Activated naive CD4-positive, alpha-beta T cell treated with anti-CD3 and anti-CD28 coated beads, Interleukin-2, amount 10 ng/mL, durations not matched to agents 7 days and 5 days (primary cell): ENCODE measurements around the gene UTF1.
"Not testable (repeated sequence)": the region's sequence is repeated elsewhere in the genome, so short reads cannot be mapped to it uniquely, and the experiment has no call there.

Experiments
- CTCF ChIA-PET: fragments of 350-600 bp; sonication (Branson Sonifier 250); formaldehyde crosslinking; loops from one replicate; lab custom pipeline; 2021; ENCODE audit warnings: antibody characterized with exemption; lab: Charles Lee
- DNase-seq: peaks from one replicate; pipeline ENCODE4 v3.0.0-alpha.2; 2020
- H3K27ac Mint-ChIP-seq: one replicate; pipeline ENCODE4 v1.8.0; 2021; ENCODE audit warnings: mild to moderate bottlenecking, moderate library complexity, mixed read lengths
- H3K27me3 Mint-ChIP-seq: one replicate; pipeline ENCODE4 v1.8.0; 2021; ENCODE audit warnings: mild to moderate bottlenecking, mixed read lengths
- H3K36me3 Mint-ChIP-seq: one replicate; pipeline ENCODE4 v1.8.0; 2021; ENCODE audit warnings: mixed read lengths
- H3K4me1 Mint-ChIP-seq: one replicate; pipeline ENCODE4 v1.8.0; 2021; ENCODE audit warnings: mixed read lengths
- H3K4me3 Mint-ChIP-seq: one replicate; pipeline ENCODE4 v1.8.0; 2021; ENCODE audit warnings: mild to moderate bottlenecking, moderate library complexity, mixed read lengths
- H3K9me3 Mint-ChIP-seq: one replicate; pipeline ENCODE4 v1.8.0; 2021; ENCODE audit warnings: mixed read lengths

The UTF1 gene

DNA sequence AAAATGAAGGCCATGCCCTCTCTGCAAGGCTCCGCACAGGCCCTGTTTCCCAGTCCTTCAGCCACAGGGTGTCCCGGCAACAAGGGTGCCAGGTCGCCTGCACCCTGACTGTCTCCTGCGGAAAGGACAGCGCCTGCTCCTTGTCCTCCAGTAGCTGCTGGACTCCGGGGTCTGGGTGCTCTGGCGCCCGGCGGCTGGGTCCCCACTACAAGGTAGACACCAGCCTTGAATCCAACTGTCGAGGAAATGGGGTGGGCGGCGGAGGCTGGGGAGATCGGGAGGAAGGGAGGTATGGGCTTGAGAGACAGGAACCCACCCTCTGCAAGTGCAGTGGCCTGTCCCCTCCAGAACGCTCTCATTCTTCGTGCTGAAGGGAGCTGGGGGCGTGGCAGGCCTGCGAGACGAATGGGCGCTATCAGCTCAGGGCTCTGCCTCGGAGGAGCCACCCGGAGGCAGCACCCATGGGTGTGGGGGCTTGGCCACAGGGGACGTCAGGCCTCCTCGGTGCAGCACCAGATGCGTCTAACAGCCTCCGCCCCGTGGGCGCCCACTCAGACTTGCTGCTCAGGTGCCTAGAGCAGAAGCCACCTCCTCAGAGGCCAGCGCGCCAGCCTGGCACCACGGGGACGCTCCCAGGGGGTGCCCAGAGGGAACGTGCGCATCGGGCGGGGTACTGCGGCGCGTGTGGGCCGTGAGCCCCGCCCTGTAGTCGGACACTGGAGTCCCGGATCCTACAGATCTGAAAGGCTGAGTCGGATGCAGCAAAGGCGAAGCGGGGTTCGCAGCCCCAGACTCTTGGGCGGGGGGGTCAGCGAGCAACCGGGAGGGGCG lies 31.1 kb downstream of the UTF1 start:
- DNase-seq = peak; percentile 68
- H3K4me1 Mint-ChIP-seq = peaks cover 89% of the 10 kb centered on the region
- CTCF ChIA-PET = no interaction called here
- no peaks in the 10 kb centered on the region for H3K9me3 Mint-ChIP-seq
- peak overlapping the region; percentile 77 for H3K4me3 Mint-ChIP-seq
- peaks cover 18% of the 10 kb centered on the region for H3K27me3 Mint-ChIP-seq
- peak overlapping the region; percentile 96 for H3K27ac Mint-ChIP-seq
- peaks cover 24% of the 10 kb centered on the region for H3K36me3 Mint-ChIP-seq

DNA sequence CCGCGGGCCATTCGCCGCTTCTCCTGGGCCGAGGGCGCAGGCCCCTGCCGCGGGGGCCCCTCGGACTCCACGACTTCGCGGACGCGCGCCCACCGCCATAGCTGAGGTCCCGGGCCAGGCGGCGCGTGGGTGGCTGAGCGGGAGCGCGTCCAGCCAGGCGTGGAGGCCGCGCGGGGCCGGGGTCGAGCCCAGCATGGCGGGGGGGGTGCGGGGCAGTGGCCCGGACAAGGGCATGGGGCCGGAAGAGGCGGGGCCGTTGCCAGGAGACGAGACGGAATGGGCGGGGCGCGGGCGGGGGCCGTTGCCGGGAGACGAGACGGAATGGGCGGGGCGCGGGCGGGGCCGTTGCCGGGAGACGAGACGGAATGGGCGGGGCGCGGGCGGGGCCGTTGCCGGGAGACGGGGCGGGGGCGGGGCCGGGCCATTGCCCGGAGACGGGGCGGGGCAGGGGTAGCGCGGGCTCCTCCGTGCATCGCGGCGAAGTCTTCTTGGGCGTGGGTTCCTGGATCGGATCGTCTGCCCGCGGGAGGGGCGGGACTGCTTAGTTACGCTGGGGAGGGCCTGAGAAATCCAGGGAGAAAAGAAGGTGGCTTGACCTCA lies 31.8 kb downstream of the UTF1 start:
- no peaks in the 10 kb centered on the region for H3K9me3 Mint-ChIP-seq
- H3K4me3 Mint-ChIP-seq = peak overlapping the region; percentile 77
- peaks cover 18% of the 10 kb centered on the region for H3K27me3 Mint-ChIP-seq
- peaks cover 24% of the 10 kb centered on the region for H3K36me3 Mint-ChIP-seq
- peak; percentile 90 for DNase-seq
- CTCF ChIA-PET = no interaction called here
- peak overlapping the region; percentile 67 for H3K27ac Mint-ChIP-seq
- H3K4me1 Mint-ChIP-seq = peaks cover 84% of the 10 kb centered on the region

DNA sequence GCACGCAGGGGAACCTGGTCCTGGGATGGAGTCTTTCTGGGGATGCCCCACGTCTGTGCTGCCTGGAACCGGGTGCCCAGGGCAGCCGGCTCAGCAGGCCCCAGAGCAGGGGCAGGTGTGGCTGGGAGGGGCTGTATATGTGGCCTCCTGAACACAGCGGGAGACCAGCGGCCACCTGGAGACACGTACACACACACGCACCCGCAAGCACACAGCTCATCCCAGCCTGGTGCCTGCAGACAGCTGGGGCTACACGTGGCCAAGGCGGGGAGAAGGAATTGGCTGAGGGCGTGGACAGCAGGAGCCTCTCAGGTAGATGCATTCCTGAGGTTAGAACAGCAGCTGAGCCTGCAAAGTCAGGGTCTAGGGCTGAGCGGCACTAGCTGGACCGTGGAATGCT lies 32.7 kb downstream of the UTF1 start:
- H3K4me3 Mint-ChIP-seq = no peak overlapping the region

DNA sequence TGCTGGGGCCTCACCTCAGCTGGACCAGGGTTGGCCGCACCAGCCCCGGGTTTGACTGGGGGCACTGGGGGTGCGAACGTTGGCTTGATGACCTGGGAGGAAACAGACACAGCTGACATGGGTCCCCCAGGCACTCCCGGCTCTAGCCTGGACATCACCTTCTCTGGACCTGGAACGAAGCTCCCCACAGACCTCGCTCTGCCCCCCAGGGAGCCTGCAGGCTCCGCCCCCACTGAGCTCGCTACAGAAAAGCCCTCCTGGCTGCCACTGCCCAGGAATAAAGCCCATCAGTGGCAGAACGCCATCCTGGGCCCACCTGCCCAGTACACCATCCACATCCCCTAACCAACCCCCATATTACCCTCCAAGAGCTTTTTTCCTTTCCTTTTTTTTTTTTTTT lies 33.7 kb downstream of the UTF1 start:
- H3K4me3 Mint-ChIP-seq = no peak overlapping the region
- DNase-seq = no peak
- H3K9me3 Mint-ChIP-seq = no peaks in the 10 kb centered on the region
- CTCF ChIA-PET = interaction anchor here (0.6 to 1.7 kb wide), 3 partner anchors 11 to 120 kb away, joined by 3 to 6 read pairs (median 3); no protein-coding TSS in a partner anchor
- peaks cover 67% of the 10 kb centered on the region for H3K4me1 Mint-ChIP-seq
- H3K27me3 Mint-ChIP-seq = peaks cover 14% of the 10 kb centered on the region
- peak overlapping the region; percentile 78 for H3K27ac Mint-ChIP-seq
- peaks cover 24% of the 10 kb centered on the region for H3K36me3 Mint-ChIP-seq

More for the DNA sequence above, 32.7 kb downstream of the UTF1 start:
- H3K9me3 Mint-ChIP-seq = no peaks in the 10 kb centered on the region
- H3K27ac Mint-ChIP-seq = no peak overlapping the region
- CTCF ChIA-PET = interaction anchor here (0.8 to 0.9 kb wide), 2 partner anchors 12 to 45 kb away, joined by 3 to 4 read pairs; no protein-coding TSS in a partner anchor
- peaks cover 14% of the 10 kb centered on the region for H3K27me3 Mint-ChIP-seq
- H3K4me1 Mint-ChIP-seq = peaks cover 76% of the 10 kb centered on the region
- no peak for DNase-seq
- peaks cover 24% of the 10 kb centered on the region for H3K36me3 Mint-ChIP-seq

DNA sequence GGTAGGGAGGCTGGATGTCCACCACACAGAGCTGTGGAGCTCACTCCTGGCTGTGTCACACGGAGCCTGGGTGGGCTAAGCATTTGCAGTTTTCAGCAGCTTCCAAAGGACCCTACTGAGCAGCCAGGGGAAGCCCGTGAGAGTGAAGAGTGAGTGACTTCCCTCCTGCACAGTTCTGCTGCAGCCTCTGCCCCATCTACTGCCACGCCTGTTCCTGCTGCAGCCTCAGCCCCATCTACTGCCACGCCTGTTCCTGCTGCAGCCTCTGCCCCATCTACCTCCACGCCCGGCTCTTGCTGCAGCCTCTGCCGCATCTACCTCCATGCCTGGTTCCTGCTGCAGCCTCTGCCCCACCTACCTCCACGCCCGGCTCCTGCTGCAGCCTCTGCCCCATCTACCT lies 34.4 kb downstream of the UTF1 start:
- Mint-ChIP-seq H3K36me3 (peaks cover 24% of the 10 kb centered on the region), H3K27me3 (peaks cover 9% of the 10 kb centered on the region), H3K4me3 (peak overlapping the region; percentile 46), H3K4me1 (peaks cover 61% of the 10 kb centered on the region), H3K27ac (peak overlapping the region; percentile 78), H3K9me3 (no peaks in the 10 kb centered on the region)
- peak; percentile 77 for DNase-seq
- CTCF ChIA-PET = interaction anchor here (0.6 to 1.7 kb wide), 4 partner anchors 11 to 121 kb away, joined by 3 to 6 read pairs (median 3); no protein-coding TSS in a partner anchor

DNA sequence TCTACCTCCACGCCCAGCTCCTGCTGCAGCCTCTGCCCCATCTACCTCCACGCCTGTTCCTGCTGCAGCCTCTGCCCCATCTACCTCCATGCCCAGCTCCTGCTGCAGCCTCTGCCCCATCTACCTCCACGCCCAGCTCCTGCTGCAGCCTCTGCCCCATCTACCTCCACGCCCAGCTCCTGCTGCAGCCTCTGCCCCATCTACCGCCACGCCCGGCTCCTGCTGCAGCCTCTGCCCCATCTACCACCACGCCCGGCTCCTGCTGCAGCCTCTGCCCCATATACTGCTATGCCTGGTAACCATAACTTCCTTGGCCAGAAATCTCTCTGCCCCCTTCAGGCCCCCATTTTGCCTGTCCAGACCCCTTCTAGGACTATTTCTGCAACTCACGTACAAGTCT lies 35.0 kb downstream of the UTF1 start:
- H3K9me3 Mint-ChIP-seq, H3K27ac Mint-ChIP-seq, DNase-seq, H3K27me3 Mint-ChIP-seq, H3K4me3 Mint-ChIP-seq: not testable (repeated sequence)
- Mint-ChIP-seq H3K36me3 (peaks cover 24% of the 10 kb centered on the region), H3K4me1 (peaks cover 55% of the 10 kb centered on the region)
- CTCF ChIA-PET = interaction anchor here (0.6 kb wide), 1 partner anchor 13 kb away, joined by 3 read pairs; no protein-coding TSS in a partner anchor

DNA sequence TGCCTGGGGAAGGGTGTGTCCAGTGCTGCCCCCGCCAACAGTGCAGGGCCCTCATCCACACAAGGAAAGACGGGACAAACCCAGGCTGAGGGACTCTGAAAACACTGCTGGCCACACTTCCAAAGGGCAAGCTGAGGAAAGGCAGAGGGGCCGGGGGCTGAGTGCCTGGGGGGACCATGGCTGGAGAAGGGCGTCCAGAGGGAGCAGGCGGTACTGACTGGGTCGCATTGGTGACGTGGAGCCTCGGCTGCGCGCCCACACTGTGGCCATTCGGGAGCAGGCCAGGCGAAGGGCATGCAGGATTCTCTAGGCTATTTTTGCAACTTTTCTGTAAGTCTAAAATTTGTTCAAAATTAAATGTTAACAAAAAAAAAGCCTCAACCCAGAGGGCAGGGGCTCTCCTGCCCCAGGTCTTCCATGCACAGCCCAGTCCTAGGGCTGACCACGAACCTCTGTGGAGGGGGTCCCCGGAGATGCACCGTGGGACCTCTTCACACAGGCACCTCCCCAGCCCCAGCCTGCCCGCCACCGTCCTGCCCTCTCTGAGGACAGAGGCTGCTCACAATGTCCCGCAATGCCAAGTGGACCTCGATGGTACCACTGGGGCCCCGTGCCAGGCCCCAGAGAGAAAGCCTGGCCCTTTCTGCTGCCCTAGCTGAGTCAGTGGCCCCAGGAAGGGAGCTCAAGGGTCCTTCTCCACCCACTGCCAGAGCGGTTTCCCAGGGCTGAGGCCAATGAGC lies 36.2 kb downstream of the UTF1 start:
- no peak for DNase-seq
- peaks cover 43% of the 10 kb centered on the region for H3K4me1 Mint-ChIP-seq
- no peaks in the 10 kb centered on the region for H3K9me3 Mint-ChIP-seq
- no peak overlapping the region for H3K27ac Mint-ChIP-seq
- no peak overlapping the region for H3K4me3 Mint-ChIP-seq
- H3K27me3 Mint-ChIP-seq = no peaks in the 10 kb centered on the region
- CTCF ChIA-PET = no interaction called here
- peaks cover 24% of the 10 kb centered on the region for H3K36me3 Mint-ChIP-seq

DNA sequence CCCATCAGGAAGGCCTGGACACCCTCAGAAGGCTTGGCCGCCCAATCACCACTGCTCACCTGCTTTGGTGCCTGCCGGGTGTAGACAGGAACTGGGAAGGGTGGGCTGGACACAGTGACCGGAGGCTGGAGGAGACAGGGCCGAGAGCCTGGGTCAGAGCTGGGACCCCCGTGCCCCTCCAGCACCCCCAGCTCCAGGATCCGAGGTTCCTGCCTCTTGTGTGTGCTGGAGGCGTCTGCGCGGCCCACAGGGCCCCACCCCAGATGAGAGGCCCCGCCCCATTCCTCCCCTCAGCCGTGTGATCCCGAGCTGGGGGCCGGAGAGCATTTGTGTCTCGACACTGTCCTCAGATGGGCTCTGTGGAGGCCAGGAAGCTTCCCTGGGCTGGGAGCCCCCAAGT lies 37.3 kb downstream of the UTF1 start:
- Mint-ChIP-seq H3K4me1 (peaks cover 40% of the 10 kb centered on the region), H3K4me3 (no peak overlapping the region), H3K36me3 (peaks cover 29% of the 10 kb centered on the region), H3K9me3 (no peaks in the 10 kb centered on the region), H3K27ac (no peak overlapping the region), H3K27me3 (no peaks in the 10 kb centered on the region)
- no peak for DNase-seq
- CTCF ChIA-PET = no interaction called here

DNA sequence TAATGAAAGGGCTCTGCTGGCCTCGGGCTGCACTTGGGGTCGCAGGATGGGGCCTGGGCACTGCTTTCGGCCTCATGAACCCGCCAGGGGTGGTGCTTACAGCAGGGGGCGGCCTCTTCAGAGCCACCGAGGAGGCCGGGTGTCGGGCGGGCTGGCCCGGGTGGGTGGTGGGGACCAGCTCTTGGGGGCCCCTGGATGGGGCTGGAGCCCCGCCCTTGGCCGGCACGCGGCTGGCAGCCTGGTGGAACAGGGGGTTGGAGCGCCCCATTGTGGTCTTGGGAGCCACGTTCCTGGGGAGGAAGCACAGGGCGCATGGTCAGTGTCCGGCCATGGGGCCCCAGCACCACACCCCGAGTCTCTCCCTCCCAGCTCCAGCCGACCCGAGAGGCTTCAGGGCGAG lies 37.8 kb downstream of the UTF1 start:
- Mint-ChIP-seq H3K4me1 (peaks cover 34% of the 10 kb centered on the region), H3K9me3 (no peaks in the 10 kb centered on the region), H3K36me3 (peaks cover 25% of the 10 kb centered on the region), H3K4me3 (no peak overlapping the region), H3K27ac (no peak overlapping the region), H3K27me3 (no peaks in the 10 kb centered on the region)
- CTCF ChIA-PET = no interaction called here
- DNase-seq = no peak

DNA sequence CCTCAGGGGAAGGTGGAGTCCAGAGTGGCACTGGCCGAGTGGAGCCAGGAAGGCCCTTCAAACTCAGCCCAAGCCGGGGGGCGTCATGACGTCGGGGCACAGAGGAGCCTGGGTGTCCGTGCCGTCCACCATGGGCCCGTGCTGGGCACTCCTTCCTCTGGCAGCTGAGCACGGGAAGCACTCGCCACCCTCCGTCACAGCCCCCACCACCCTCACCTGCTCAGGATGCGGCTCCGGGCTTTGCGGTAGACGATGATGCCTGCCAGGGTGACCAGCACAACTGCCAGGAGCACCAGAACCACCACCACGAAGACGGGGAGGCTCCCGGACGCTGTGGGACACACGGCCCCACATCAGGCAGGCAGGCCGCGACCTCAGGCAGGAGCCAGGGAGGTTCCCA lies 38.5 kb downstream of the UTF1 start:
- CTCF ChIA-PET = no interaction called here

DNA sequence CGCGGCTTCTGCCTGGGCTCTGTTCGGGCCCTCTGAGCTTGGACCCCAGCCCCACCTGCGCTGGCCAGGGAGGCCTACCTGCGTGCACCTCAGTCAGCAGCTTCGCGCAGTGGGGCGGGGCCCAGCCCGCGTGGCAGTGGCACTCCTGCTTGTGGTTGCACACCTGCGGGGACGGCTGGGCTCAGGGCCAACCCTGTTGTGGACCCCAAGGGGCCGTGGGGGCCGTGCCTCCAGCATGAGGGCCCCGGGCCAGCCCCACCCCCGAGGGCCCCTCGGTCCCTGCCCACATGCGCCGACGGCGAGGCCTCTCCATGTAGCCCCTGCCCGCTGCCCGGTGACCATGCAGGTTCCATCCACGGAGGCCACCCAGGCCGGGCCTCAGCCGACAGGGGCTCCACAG lies 39.4 kb downstream of the UTF1 start:
- Mint-ChIP-seq H3K4me3 (no peak overlapping the region), H3K27ac (no peak overlapping the region), H3K9me3 (no peaks in the 10 kb centered on the region), H3K27me3 (no peaks in the 10 kb centered on the region), H3K4me1 (peaks cover 19% of the 10 kb centered on the region), H3K36me3 (peaks cover 17% of the 10 kb centered on the region)
- CTCF ChIA-PET = no interaction called here
- no peak for DNase-seq

More for the DNA sequence above, 38.5 kb downstream of the UTF1 start:
- Mint-ChIP-seq H3K27me3 (no peaks in the 10 kb centered on the region), H3K4me3 (no peak overlapping the region), H3K27ac (no peak overlapping the region), H3K36me3 (peaks cover 19% of the 10 kb centered on the region), H3K9me3 (no peaks in the 10 kb centered on the region), H3K4me1 (peaks cover 27% of the 10 kb centered on the region)
- DNase-seq = no peak

DNA sequence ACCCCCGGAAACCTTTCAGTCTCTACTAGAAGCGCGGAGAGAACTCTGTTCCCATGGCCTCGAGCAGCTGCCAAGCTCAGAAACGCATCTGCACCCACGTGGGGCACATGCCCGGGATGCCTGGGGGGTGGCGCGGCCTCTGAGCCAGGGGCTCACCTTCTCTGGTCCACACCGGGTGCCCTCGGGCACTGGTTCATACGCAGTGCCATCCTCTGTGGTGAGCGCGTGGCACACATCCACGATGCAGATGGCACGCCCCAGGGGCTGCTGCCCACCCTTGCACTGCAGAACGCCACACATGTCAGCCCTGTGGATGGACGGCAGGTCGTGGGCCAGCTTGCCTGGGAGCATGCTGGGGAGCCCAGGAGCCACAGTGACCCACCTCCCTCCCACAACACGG lies 40.2 kb downstream of the UTF1 start:
- no peak for DNase-seq
- CTCF ChIA-PET = no interaction called here
- H3K4me1 Mint-ChIP-seq = peaks cover 18% of the 10 kb centered on the region
- no peak overlapping the region for H3K4me3 Mint-ChIP-seq
- H3K27ac Mint-ChIP-seq = no peak overlapping the region
- no peaks in the 10 kb centered on the region for H3K27me3 Mint-ChIP-seq
- no peaks in the 10 kb centered on the region for H3K9me3 Mint-ChIP-seq
- peaks cover 13% of the 10 kb centered on the region for H3K36me3 Mint-ChIP-seq

DNA sequence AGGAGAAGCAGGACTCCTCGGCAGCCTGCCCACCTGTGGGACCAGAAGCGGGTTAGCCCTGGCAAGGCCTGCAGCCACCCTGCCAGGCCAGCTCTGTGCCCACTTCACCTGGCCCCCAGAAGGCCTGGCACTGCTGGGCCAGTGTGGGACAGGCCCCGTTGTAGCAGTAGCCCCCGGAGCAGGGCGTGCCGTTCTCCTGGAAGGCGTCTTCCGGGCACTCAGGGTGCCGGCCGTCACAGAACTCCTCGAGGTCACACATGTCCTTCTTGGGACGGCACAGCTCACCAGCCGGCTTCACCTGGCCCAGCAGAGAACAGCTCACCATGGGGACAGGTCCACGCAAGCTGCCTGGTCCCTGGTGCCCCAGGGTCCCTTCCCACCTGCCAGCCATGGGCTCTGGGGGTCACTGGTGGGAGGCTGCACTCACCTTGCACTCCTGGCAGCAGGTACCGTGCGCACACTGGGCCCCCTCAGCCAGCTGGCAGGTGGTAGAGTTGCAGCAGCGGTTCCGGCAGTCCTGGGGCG lies 40.8 kb downstream of the UTF1 start:
- H3K4me3 Mint-ChIP-seq = no peak overlapping the region
- no peak for DNase-seq
- H3K4me1 Mint-ChIP-seq = peaks cover 17% of the 10 kb centered on the region
- no peaks in the 10 kb centered on the region for H3K27me3 Mint-ChIP-seq
- no peaks in the 10 kb centered on the region for H3K9me3 Mint-ChIP-seq
- CTCF ChIA-PET = no interaction called here
- H3K27ac Mint-ChIP-seq = no peak overlapping the region
- H3K36me3 Mint-ChIP-seq = peaks cover 9% of the 10 kb centered on the region
